Activated CD4-positive, alpha-beta T cell treated with anti-CD3 and anti-CD28 coated beads for 24 hours (primary cell): Measurements from ENCODE around the gene SNX11.
A peak's percentile ranks its signal among the peaks of the same experiment; 100 is the strongest.
"Not testable (repeated sequence)": the region's sequence is repeated elsewhere in the genome, so short reads cannot be mapped to it uniquely, and the experiment has no call there.

Source experiments
- DNase-seq, 2 donors: peaks; one replicate each; pipeline ENCODE4 v3.0.0-alpha.2; 2020; ENCODE audit warnings: low read depth in 2 of 2

Gene SNX11

GRCh38 chr17:48107137-48108055, at the start of gene SNX11:
Gene SNX11, plus strand, starts transcription at chr17:48107766. Its CDS starts 4,278 bp downstream, at chr17:48112044.
- DNase-seq, result peak; percentile 86 to 92

- DNase-seq, result no peak
These were observed 49.0 kb upstream of the SNX11 start for GRCh38 chr17:48058393-48059124.

- DNase-seq, result no peak
These were observed 48.4 kb upstream of the SNX11 start for GRCh38 chr17:48059125-48059668.

- no peak for DNase-seq
These were observed 47.3 kb upstream of the SNX11 start for GRCh38 chr17:48060249-48060648.

- no peak for DNase-seq
These were observed 45.3 kb upstream of the SNX11 start for GRCh38 chr17:48062273-48062672.

- DNase-seq, result no peak
These were observed 42.9 kb upstream of the SNX11 start for GRCh38 chr17:48064638-48065037.

- DNase-seq, result no peak
These were observed 41.4 kb upstream of the SNX11 start for GRCh38 chr17:48066192-48066591.

GRCh38 chr17:48066656-48067055, 40.9 kb upstream of the SNX11 start:
- no peak for DNase-seq

- DNase-seq, result no peak
These were observed 40.3 kb upstream of the SNX11 start for GRCh38 chr17:48067245-48067644.

- DNase-seq, result not testable (repeated sequence)
These were observed 39.8 kb upstream of the SNX11 start for GRCh38 chr17:48067808-48068207.

GRCh38 chr17:48068491-48068961, 39.0 kb upstream of the SNX11 start:
- no peak for DNase-seq

GRCh38 chr17:48070195-48070594, 37.4 kb upstream of the SNX11 start:
- DNase-seq, result no peak

GRCh38 chr17:48071654-48072053, 35.9 kb upstream of the SNX11 start:
- no peak for DNase-seq

- DNase-seq, result not testable (repeated sequence)
These were observed 34.8 kb upstream of the SNX11 start for GRCh38 chr17:48072811-48073210.

GRCh38 chr17:48073566-48074094, 33.9 kb upstream of the SNX11 start:
- DNase-seq, result not testable (repeated sequence)

- DNase-seq, result peak; percentile 64 to 65
These were observed 33.1 kb upstream of the SNX11 start for GRCh38 chr17:48074322-48075081.

GRCh38 chr17:48077152-48077551, 30.4 kb upstream of the SNX11 start:
- not testable (repeated sequence) for DNase-seq

GRCh38 chr17:48081858-48082257, 25.7 kb upstream of the SNX11 start:
- DNase-seq, result no peak

- DNase-seq, result no peak
These were observed 22.6 kb upstream of the SNX11 start for GRCh38 chr17:48084932-48085331.

- DNase-seq, result no peak
These were observed 14.1 kb upstream of the SNX11 start for GRCh38 chr17:48093341-48094045.

GRCh38 chr17:48095611-48096010, 12.0 kb upstream of the SNX11 start:
- no peak for DNase-seq
